Frontal cortex (tissue), 4 donors: ENCODE data around the gene GNAO1. TPM values are rescaled to one million over a fixed set of nuclear protein-coding genes. Genes with fewer than 3 reads are reported as not detected.
A peak's percentile ranks its signal among the peaks of the same experiment; 100 is the strongest.

Experiments
- DNase-seq, 2 donors: peaks; one replicate each; pipeline ENCODE4 v3.0.0; 2012; ENCODE audit warnings: low spot score in 2 of 2
- FAIRE-seq: peaks from 2 replicates; lab custom pipeline; 2012; peaks lifted over from hg19 to GRCh38; lab: Jason Lieb, UNC
- total RNA-seq: library from RNA; depleted of rRNA; stranded (reverse); fragments of >200 nt; gene quantifications from one replicate; pipeline ENCODE4 v1.2.3, GENCODE V29; 2014
- donor health status: control.
- donor health status: control.
- donor health status: control.

GNAO1 gene
- total RNA-seq, 1 donor from 2014 or later = 54.2 TPM

GRCh38 chr16:56279132-56279531 lies 87.8 kb downstream of the GNAO1 start:
- DNase-seq (no peak), FAIRE-seq (no peak)

- no peak for FAIRE-seq
- no peak for DNase-seq
These were observed 88.6 kb downstream of the GNAO1 start for GRCh38 chr16:56279914-56280313.

DNA sequence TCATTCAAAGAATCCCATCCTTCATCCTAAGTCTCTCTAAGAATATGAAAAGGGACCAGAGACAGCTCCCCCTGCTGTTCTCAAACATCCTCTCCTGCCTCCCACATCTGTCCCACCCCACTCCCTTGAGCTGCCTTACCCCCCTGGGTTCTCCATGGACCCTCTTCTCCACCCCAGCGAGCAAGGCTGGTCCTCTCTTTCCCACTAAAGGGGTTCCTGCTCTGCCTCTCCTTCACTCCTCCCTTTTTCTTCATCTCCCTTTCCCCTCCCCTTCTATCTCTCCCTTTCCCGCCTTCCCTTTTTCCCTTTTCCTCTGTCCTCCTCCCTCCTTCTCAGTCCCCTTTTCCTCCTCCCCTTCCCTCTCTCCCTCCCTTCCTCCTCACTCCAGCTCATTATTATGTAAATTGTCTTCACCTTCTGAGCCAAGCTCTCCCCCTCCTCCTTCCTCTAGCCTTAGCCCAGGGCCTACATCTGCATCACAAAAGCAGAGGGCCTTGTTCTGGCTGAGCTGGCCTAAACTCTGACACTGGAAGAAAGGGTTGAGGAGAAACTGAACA lies 90.0 kb downstream of the GNAO1 start:
- DNase-seq (no peak), FAIRE-seq (no peak)

- DNase-seq = no peak
- FAIRE-seq = no peak
These were observed 91.2 kb downstream of the GNAO1 start for GRCh38 chr16:56282451-56282850.

DNA sequence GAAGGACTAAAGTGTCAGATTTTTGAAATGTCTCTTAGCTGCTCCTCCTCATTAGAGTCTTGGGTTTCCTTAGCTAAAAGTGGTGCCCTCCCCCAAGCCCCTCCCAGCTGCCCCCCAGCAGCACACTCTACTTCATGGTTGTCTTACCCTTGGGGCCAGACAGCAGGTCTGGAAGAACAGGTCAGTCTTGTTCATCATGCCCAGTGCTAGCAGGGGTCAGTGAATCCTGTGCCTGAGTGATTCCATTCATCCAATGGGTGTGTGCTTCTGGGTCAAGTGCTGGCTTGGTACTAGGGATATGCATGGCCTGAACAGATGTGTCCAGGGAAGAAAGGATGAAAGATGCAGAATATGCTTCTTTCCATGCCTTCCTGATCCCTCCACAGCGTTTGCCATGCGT lies 93.2 kb downstream of the GNAO1 start:
- FAIRE-seq (no peak), DNase-seq (no peak)

GRCh38 chr16:56286809-56287208 lies 95.5 kb downstream of the GNAO1 start:
- FAIRE-seq (no peak), DNase-seq (no peak)

DNA sequence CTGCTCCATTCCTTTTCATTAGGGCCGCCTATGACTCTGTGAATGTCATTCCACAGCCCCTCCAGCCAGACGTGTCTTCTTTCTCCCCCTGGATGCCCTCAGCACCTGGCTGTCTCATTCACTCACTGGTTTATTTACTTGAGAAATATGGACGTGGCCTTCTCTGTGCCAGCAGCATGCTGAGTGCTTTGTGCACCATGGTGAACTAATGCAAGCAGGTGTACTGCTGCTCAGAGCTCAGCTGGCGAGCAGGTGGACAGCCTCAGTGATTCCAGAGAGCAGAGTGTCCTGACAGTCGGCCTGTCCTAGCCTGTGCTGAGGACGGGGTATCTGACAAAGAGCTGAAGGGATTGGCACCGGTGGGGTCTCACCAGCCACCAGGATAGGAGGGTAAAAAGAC lies 96.7 kb downstream of the GNAO1 start:
- FAIRE-seq = no peak
- no peak for DNase-seq

DNA sequence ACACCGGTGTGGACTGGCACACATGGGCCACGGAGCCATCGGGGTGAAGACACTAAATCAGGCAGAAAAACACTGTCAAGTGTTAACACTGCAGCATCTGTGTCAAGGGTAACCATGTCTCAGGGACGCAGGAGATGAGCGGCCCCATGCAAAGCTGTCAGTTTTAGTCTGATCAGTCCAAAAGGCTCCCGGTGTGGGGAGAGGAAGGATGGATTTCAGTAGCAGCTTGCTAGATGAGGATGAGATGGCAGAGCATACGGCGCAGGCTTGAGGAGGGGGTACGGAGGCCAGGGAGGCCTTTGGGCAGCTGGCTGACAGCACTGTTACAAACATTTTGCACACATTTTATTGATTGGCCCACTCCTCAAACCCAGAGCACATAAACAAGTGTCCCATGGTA lies 98.1 kb downstream of the GNAO1 start:
- DNase-seq = no peak
- FAIRE-seq = no peak

- DNase-seq = no peak
- no peak for FAIRE-seq
These were observed 98.6 kb downstream of the GNAO1 start for GRCh38 chr16:56289862-56290261.

DNA sequence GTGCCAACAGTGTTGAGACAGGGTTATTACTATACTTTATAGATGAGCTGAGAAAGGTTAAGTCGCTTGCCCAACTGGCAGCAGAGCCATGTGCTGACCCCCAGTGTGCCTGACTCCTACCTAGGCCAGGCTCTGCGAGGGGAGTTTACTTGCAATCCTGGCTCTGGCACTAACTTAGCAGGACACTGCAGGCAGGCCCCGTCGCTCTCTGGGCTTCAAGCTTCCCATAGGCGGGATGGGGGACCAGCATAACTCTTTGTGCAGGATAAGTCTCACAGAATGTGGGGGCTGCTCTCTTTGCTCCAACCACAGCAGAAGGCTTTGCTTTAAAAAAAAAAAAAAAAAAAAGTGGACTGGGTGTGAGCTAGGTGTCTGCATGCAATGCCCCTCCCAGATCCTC lies 102.7 kb downstream of the GNAO1 start:
- DNase-seq (no peak), FAIRE-seq (no peak)

GRCh38 chr16:56294579-56294978 lies 103.3 kb downstream of the GNAO1 start:
- FAIRE-seq (no peak), DNase-seq (no peak)

DNA sequence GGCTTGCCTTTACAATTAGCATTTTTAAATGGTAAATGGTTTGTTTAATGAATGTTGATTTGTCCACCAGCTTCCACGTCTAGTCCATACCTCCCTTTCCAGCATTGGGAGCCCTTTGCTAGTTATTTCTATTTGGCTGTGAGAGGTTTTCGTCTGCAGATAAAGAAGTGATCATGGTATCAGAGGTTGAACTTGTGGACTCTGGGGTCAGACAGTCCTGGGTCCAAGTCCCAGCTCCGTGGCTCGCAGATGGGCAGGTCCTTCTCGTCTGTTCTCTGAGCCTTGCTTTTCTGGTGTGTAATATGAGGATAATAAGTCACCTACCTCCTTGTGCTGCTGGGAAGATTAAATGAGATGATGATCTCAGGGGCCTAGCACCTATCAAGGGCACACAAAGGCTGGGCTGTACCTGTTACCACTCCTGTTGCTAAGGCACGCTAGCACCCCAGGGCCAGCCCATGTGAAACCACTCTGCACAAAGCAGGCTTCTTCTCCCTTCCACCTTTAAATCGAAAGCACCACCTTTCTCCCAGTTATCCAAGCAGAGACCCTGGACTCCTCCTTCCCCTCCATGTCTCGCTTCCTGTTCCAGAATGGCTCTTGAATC lies 103.9 kb downstream of the GNAO1 start:
- no peak for FAIRE-seq

GRCh38 chr16:56295739-56296527 lies 104.6 kb downstream of the GNAO1 start:
- no peak for DNase-seq
- no peak for FAIRE-seq

More for the DNA sequence above, 103.9 kb downstream of the GNAO1 start:
- no peak for DNase-seq

DNA sequence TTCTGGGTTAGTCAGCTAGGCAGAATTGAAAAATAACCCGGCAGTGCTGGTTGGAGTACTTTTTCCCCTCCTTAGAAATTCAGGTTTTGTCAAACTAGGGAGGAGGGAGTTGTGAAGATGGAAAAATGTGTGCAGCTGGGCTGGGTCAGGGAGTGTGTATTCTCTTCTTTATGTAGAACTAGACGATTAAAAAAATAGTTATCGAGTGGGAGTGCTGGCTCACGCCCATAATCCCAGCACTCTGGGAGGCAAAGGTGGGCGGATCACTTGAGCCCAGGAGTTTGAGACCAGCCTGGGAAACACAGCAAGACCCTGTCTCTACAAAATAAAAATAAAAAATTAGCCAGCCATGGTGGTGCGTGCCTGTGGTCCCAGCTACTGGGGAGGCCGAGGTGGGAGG lies 106.4 kb downstream of the GNAO1 start:
- FAIRE-seq (no peak), DNase-seq (no peak)

DNA sequence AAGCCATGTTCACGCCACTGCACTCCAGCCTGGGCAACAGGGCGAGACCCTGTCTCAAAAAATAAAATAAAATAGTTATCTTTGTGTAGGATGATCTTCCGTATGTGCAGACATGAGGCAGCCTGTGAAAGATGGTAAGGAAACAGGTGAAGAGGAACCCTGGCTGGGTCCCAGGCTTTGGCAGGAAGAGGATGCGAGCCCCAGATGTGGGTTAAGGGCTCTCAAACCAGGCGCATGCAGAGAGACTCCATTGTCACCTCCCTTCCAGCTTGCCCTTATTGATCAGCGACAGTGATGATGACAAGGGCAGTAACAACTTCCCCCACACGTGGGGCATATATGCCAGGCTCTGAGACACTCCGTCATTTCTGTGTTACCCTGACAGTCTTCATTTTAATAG lies 106.8 kb downstream of the GNAO1 start:
- FAIRE-seq (no peak), DNase-seq (no peak)

GRCh38 chr16:56298948-56299596 lies 107.8 kb downstream of the GNAO1 start:
- DNase-seq = peak in 1 of 2 donors; percentile 41
- FAIRE-seq = no peak

- FAIRE-seq (no peak), DNase-seq (no peak)
These were observed 108.9 kb downstream of the GNAO1 start for GRCh38 chr16:56300242-56300623.

- no peak for DNase-seq
- no peak for FAIRE-seq
These were observed 109.9 kb downstream of the GNAO1 start for GRCh38 chr16:56300891-56301850.

GRCh38 chr16:56302506-56302905 lies 111.2 kb downstream of the GNAO1 start:
- DNase-seq (no peak), FAIRE-seq (no peak)
